HEK293 (cell line): ENCODE measurements around the gene ZNF337.

ENCODE experiments used
- ZNF324 ChIP-seq: fragments of 450-650 bp; formaldehyde crosslinking; IDR thresholded peaks from 2 replicates; pipeline ENCODE4 v1.5.1; 2016; ENCODE audit warnings: missing biosample characterization, missing genetic modification characterization
- TF ChIP-seq, protein P1 (sequence below): fragments of 450-650 bp; formaldehyde crosslinking; IDR thresholded peaks from 2 replicates; pipeline ENCODE4 v1.5.1; 2016; ENCODE audit warnings: missing biosample characterization, missing genetic modification characterization

DNA sequence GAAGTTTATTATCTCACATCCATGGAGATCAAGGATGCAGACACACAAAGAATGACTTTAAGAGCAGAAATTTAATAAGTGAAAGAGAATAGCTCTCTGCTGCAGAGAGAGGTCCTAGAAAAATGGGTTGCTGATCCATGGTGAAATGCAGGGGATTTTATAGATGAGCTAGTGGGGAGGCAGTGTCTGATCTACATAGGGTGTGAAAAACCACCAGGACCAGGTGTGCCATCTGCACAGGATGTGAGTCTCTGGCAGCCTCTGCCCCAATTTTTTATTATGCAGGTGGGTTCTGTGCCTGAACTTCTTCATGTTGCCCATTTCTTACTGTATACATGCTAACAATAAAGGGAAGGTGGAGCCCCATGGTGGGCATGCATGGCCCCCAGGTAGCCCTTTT, 52.9 kb downstream of the ZNF337 start:
- TF ChIP-seq ZNF324 (tag by site-specific recombination): no peak
- TF ChIP-seq, protein P1, sequence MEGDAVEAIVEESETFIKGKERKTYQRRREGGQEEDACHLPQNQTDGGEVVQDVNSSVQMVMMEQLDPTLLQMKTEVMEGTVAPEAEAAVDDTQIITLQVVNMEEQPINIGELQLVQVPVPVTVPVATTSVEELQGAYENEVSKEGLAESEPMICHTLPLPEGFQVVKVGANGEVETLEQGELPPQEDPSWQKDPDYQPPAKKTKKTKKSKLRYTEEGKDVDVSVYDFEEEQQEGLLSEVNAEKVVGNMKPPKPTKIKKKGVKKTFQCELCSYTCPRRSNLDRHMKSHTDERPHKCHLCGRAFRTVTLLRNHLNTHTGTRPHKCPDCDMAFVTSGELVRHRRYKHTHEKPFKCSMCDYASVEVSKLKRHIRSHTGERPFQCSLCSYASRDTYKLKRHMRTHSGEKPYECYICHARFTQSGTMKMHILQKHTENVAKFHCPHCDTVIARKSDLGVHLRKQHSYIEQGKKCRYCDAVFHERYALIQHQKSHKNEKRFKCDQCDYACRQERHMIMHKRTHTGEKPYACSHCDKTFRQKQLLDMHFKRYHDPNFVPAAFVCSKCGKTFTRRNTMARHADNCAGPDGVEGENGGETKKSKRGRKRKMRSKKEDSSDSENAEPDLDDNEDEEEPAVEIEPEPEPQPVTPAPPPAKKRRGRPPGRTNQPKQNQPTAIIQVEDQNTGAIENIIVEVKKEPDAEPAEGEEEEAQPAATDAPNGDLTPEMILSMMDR (tag by site-specific recombination): no peak
